ENCODE data around the gene VEZF1. TPM values are rescaled to one million over a fixed set of nuclear protein-coding genes. Genes with fewer than 3 reads are reported as not detected.

The VEZF1 gene
- total and polyA plus RNA-seq, 2 of the 4 experiments (the other 2 are of a cell fraction): 21.1 to 42.1 TPM

GRCh38 chr17:58006924-58007780 lies 19.1 kb upstream of the VEZF1 start, which contains the start of gene SRSF1:
Gene SRSF1 (minus strand): TSS chr17:58007246. CDS start chr17:58007137, 109 bp downstream.
- ChIA-PET POLR2A (ENCODE audit: unreplicated experiment) (interaction anchor here (0.5 to 1.2 kb wide), 6 partner anchors 17 to 154 kb away, joined by 3 to 6 read pairs (median 5); partner anchors contain the start of gene DYNLL2), CTCF (interaction anchor here (1.0 to 1.7 kb wide), 3 partner anchors 105 to 149 kb away, joined by 3 to 5 read pairs (median 4); no protein-coding TSS in a partner anchor)
- peak within 1 kb of the TSS; percentile 100 for H3K14ac ChIP-seq (replicated peaks; ENCODE audit: low read depth, low read length)
- peak within 1 kb of the TSS; percentile 63 for H3K4me3 ChIP-seq (ENCODE audit: insufficient read depth, low read depth, low read length)
- peaks cover 43% of the 10 kb centered on the region for H4K20me1 ChIP-seq (ENCODE audit: insufficient read depth, low read length)
- peak within 1 kb of the TSS; percentile 93 for H3K4me2 ChIP-seq (ENCODE audit: low read depth, low read length)
- peak within 1 kb of the TSS; percentile 95 for H2BK5ac ChIP-seq (ENCODE audit: low read depth, low read length, poor library complexity, severe bottlenecking)
- H3K36me3 ChIP-seq (ENCODE audit: control insufficient read depth, insufficient read depth, low read length): peaks cover 17% of the 10 kb centered on the region
- intact Hi-C loops (cut with micrococcal nuclease): loop anchor here (1.0 kb wide), 2 partner anchors 76 to 106 kb away; partner anchors contain the start of gene DYNLL2
- H3K56ac ChIP-seq (ENCODE audit: extremely low read depth, insufficient read depth, low read length): peak within 1 kb of the TSS; percentile 99
- peak within 1 kb of the TSS; percentile 93 for H3K27ac ChIP-seq (ENCODE audit: insufficient read depth, low read length)
- H2AK9ac ChIP-seq (replicated peaks; ENCODE audit: low read depth, low read length, poor library complexity): peak within 1 kb of the TSS; percentile 100
- H4K8ac ChIP-seq (ENCODE audit: low read depth in 2 of 2, low read length in 2 of 2): peak within 1 kb of the TSS; percentile 97 to 100
- H3K27me3 ChIP-seq (ENCODE audit: control insufficient read depth, insufficient read depth, low read length): no peaks in the 10 kb centered on the region
- dilution Hi-C loops (cut with HindIII; ENCODE audit: low sequenced_read_pairs, unreplicated experiment): no loop called here
- peak within 1 kb of the TSS; percentile 83 for H4K5ac ChIP-seq (ENCODE audit: low read depth, low read length)
- no peaks in the 10 kb centered on the region for H3K9me1 ChIP-seq (ENCODE audit: insufficient read depth, low read length)
- ATAC-seq (ENCODE audit: low read depth) (peak; percentile 93), DNase-seq (peak; percentile 98)
- H3K4ac ChIP-seq (ENCODE audit: low read depth, low read length): peak within 1 kb of the TSS; percentile 100
- H3K9me3 ChIP-seq (ENCODE audit: control insufficient read depth, insufficient read depth, low read length): no peaks in the 10 kb centered on the region
- in situ Hi-C loops (cut with MboI; ENCODE audit: low sequenced_read_pairs): loop anchor here (5.0 to 10.0 kb wide), 3 partner anchors 80 to 882 kb away; no protein-coding TSS in a partner anchor
- peak within 1 kb of the TSS; percentile 100 for H4K91ac ChIP-seq (ENCODE audit: insufficient read depth, low read depth, low read length)
- 0% methylated on average over 17 of the region's 86 CpGs; no CpG with 5 or more reads in 1 of the 2 experiments for WGBS, 2 experiments (ENCODE audit: extremely low coverage in 2 of 2, insufficient read length in 1 of 2)
- peak within 1 kb of the TSS; percentile 83 for H2BK120ac ChIP-seq (ENCODE audit: low read depth, low read length)
- peak within 1 kb of the TSS; percentile 94; the same call in 2 of the 3 replicates for H2BK15ac ChIP-seq (ENCODE audit: low read depth, low read length)
- peak within 1 kb of the TSS; percentile 100 for H2AK5ac ChIP-seq (ENCODE audit: low read depth, low read length)
- H3K4me1 ChIP-seq (ENCODE audit: control insufficient read depth, insufficient read depth, low read length): 0 out of 2 replicates have a peak, but pooled peaks cover 2% of the 10 kb centered on the region
- peak within 1 kb of the TSS; percentile 99 for H3K23ac ChIP-seq (ENCODE audit: low read depth, low read length)
- peak within 1 kb of the TSS; percentile 73; the same call in 1 of the 2 replicates for H2BK20ac ChIP-seq (ENCODE audit: low read depth, low read length)
- H3K9ac ChIP-seq (ENCODE audit: low read depth, low read length): peak within 1 kb of the TSS; percentile 97
- peak within 1 kb of the TSS; percentile 81 for H3K18ac ChIP-seq (ENCODE audit: low read depth, low read length)
- H3K79me1 ChIP-seq (ENCODE audit: low read depth in 1 of 2, low read length in 2 of 2): peaks cover 4 to 31% of the 10 kb centered on the region in 2 experiments; a peak in 3 of 4 replicates
- TSS peak; percentile 55 for BruUV-seq (replicated peaks)
- H2AFZ ChIP-seq (replicated peaks; ENCODE audit: low read length, poor library complexity): peak within 1 kb of the TSS; percentile 92
- TF ChIP-seq CHD1 (IDR thresholded peaks at IDR 0.05; ENCODE audit: low read depth, low read length) (no peak; the same call in 1 of the 2 replicates), FOS (IDR thresholded peaks at IDR 0.05; ENCODE audit: low read depth, low read length) (no peak), ELK1 (IDR thresholded peaks at IDR 0.05; ENCODE audit: borderline replicate concordance, low read depth, low read length) (no peak), RCOR1 (IDR thresholded peaks at IDR 0.05; ENCODE audit: insufficient replicate concordance, low read length) (peak; percentile 10), SMC3 (IDR thresholded peaks at IDR 0.05; ENCODE audit: low read depth, low read length) (no peak; the same call in 1 of the 2 replicates), NFE2L2 (IDR thresholded peaks at IDR 0.05; ENCODE audit: low read depth, low read length) (no peak), MAZ (IDR thresholded peaks at IDR 0.05; ENCODE audit: borderline replicate concordance, low read depth, low read length) (peak; percentile 91), RAD21 (IDR thresholded peaks at IDR 0.05; ENCODE audit: low read length) (no peak), USF2 (IDR thresholded peaks at IDR 0.05; ENCODE audit: low read depth, low read length) (peak; percentile 19; the same call in 1 of the 2 replicates), MXI1 (IDR thresholded peaks at IDR 0.05; ENCODE audit: borderline replicate concordance, low read depth, low read length) (peak; percentile 38; the same call in 1 of the 2 replicates), RFX5 (IDR thresholded peaks at IDR 0.05; ENCODE audit: low read depth, low read length) (no peak)
